GM12878 (cell line): Measurements from ENCODE around the gene POU5F1. TPM values are rescaled to one million over a fixed set of nuclear protein-coding genes. Genes with fewer than 3 reads are reported as not detected.

Experiments used
- ATAC-seq: fragments of 200-7000 bp; cut with Tn5 transposase; 3 replicates; pipeline ENCODE4 v1.9.1; 2020; ENCODE audit warnings: mild to moderate bottlenecking, moderate library complexity
- BruUV-seq: library from RNA; stranded (reverse); fragments of 400-500 nt; replicated peaks from 2 replicates; lab custom pipeline; 2021; lab: Mats Ljungman, UMichigan
- CTCF ChIA-PET: fragments of 300-600 bp; sonication (Branson Sonifier 250); formaldehyde crosslinking; extraction: SDS; loops from one replicate; lab custom pipeline; 2021; ENCODE audit warnings: inconsistent platforms; lab: Yijun Ruan, JAX
- POLR2A ChIA-PET: fragments of 350-600 bp; formaldehyde crosslinking; extraction: SDS; loops from one replicate; lab custom pipeline; 2021; ENCODE audit warnings: inconsistent platforms; lab: Charles Lee
- RAD21 ChIA-PET: fragments of 300-600 bp; sonication (Branson Sonifier 250); formaldehyde crosslinking; loops from one replicate; lab custom pipeline; 2023; ENCODE audit warnings: antibody characterized with exemption; ENCODE audit not compliant: unreplicated experiment; lab: Charles Lee
- SMC1A ChIA-PET: fragments of 300-600 bp; sonication (Branson Sonifier 250); formaldehyde crosslinking; loops from one replicate; lab custom pipeline; 2023; ENCODE audit not compliant: unreplicated experiment, uncharacterized antibody; lab: Charles Lee
- DNase-seq: peaks from one replicate; pipeline ENCODE4 v3.0.0-alpha.2; 2011; ENCODE audit warnings: low read depth, low spot score
- FAIRE-seq: peaks from 3 replicates; lab custom pipeline; 2011; peaks lifted over from hg19 to GRCh38; lab: Jason Lieb, UNC
- H2AFZ ChIP-seq: 2 replicates; pipeline ENCODE4 v1.6.0; 2011; ENCODE audit warnings: low read depth, low read length, control low read depth; ENCODE audit not compliant: control insufficient read depth
- H3K27ac ChIP-seq: 2 replicates; pipeline ENCODE4 v1.5.1; 2011; ENCODE audit warnings: control low read depth; ENCODE audit not compliant: control insufficient read depth, insufficient read depth
- H3K27me3 ChIP-seq, 2 experiments: replicated peaks in 1 of 2; 2 replicates each; pipeline versions ENCODE4 v1.6.0 to v1.6.1; 2011; ENCODE audit warnings: low read length in 1 of 2; ENCODE audit not compliant: control insufficient read depth in 2 of 2, insufficient read depth in 2 of 2
- H3K36me3 ChIP-seq, 2 experiments: 2 replicates each; pipeline ENCODE4 v1.5.1; 2011; ENCODE audit warnings: low read length in 1 of 2; ENCODE audit not compliant: control insufficient read depth in 2 of 2, insufficient read depth in 2 of 2
- H3K4me1 ChIP-seq: 2 replicates; pipeline ENCODE4 v1.6.1; 2011; ENCODE audit warnings: mild to moderate bottlenecking, low read length, moderate library complexity, mixed read lengths; ENCODE audit not compliant: control insufficient read depth, insufficient read depth
- H3K4me2 ChIP-seq: 2 replicates; pipeline ENCODE4 v1.6.0; 2011; ENCODE audit warnings: control low read depth; ENCODE audit not compliant: control insufficient read depth, insufficient read depth
- H3K4me3 ChIP-seq: fragments of 200-600 bp; sonication (generic); 2 replicates; pipeline ENCODE4 v1.5.1; 2016
- H3K79me2 ChIP-seq: 2 replicates; pipeline ENCODE4 v1.6.0; 2011; ENCODE audit warnings: low read length; ENCODE audit not compliant: control insufficient read depth, insufficient read depth
- H3K9ac ChIP-seq: 2 replicates; pipeline ENCODE4 v1.8.0; 2011; ENCODE audit warnings: low read length, control low read depth, mixed read lengths; ENCODE audit not compliant: control insufficient read depth, insufficient read depth
- H3K9me3 ChIP-seq: replicated peaks from 3 replicates; pipeline ENCODE4 v1.5.1; 2011; ENCODE audit warnings: mild to moderate bottlenecking, low read length; ENCODE audit not compliant: control insufficient read depth, insufficient read depth
- H4K20me1 ChIP-seq: 2 replicates; pipeline ENCODE4 v1.6.0; 2011; ENCODE audit not compliant: control insufficient read depth, insufficient read depth
- BMI1 ChIP-seq: fragments of 450-650 bp; IDR thresholded peaks from 2 replicates; pipeline ENCODE4 v1.6.1; 2016; ENCODE audit warnings: mild to moderate bottlenecking, moderate library complexity, borderline replicate concordance
- E2F8 ChIP-seq: fragments of 450-650 bp; IDR thresholded peaks from 2 replicates; pipeline ENCODE4 v1.6.1; 2018; ENCODE audit warnings: mild to moderate bottlenecking, low read depth, moderate library complexity; ENCODE audit not compliant: partially characterized antibody
- ELK1 ChIP-seq: IDR thresholded peaks from 2 replicates; pipeline ENCODE4 v1.6.1; 2012; ENCODE audit warnings: low read depth, low read length, improper control_type of control experiment
- IKZF1 ChIP-seq: fragments of 450-650 bp; conservative IDR thresholded peaks from 2 replicates; pipeline ENCODE4 v1.6.1; 2017; ENCODE audit warnings: antibody characterized with exemption, mild to moderate bottlenecking
- JUND ChIP-seq: IDR thresholded peaks from 2 replicates; pipeline ENCODE4 v1.6.1; 2012; ENCODE audit warnings: low read depth, mild to moderate bottlenecking, low read length, improper control_type of control experiment, moderate library complexity
- NFIC ChIP-seq: IDR thresholded peaks from 2 replicates; pipeline ENCODE4 v1.6.1; 2012; ENCODE audit warnings: low read depth, mild to moderate bottlenecking, inconsistent platforms, low read length, moderate library complexity
- NR2C1 ChIP-seq: fragments of 450-650 bp; IDR thresholded peaks from 2 replicates; pipeline ENCODE4 v1.6.1; 2017; ENCODE audit warnings: antibody characterized with exemption, mild to moderate bottlenecking, moderate library complexity
- PML ChIP-seq: IDR thresholded peaks from 2 replicates; pipeline ENCODE4 v1.6.1; 2012; ENCODE audit warnings: low read length, inconsistent platforms
- RELB ChIP-seq: fragments of 450-650 bp; IDR thresholded peaks from 2 replicates; pipeline ENCODE4 v1.6.1; 2017; ENCODE audit warnings: low read depth, mild to moderate bottlenecking, moderate library complexity
- STAT1 ChIP-seq: fragments of 450-650 bp; conservative IDR thresholded peaks from 2 replicates; pipeline ENCODE4 v1.6.1; 2014; ENCODE audit warnings: antibody characterized with exemption, mild to moderate bottlenecking
- WGBS: methylation state at CpG from one replicate; pipeline ENCODE4 v1.1.6; 2016; ENCODE audit warnings: low lambda C conversion rate; ENCODE audit not compliant: insufficient replicate concordance, insufficient coverage; ENCODE audit errors: missing lambda C conversion rate; 5-methylcytosine and 5-hydroxymethylcytosine counted together
- in situ Hi-C: fragments of 300-500 bp; cut with MboI; formaldehyde crosslinking; loops from 9 replicates; pipeline ENCODE4 v1.14.3; 2018; ENCODE audit warnings: mixed read lengths
- intact Hi-C: fragments of 100-400 bp; cut with micrococcal nuclease; formaldehyde crosslinking; loops from one replicate; pipeline ENCODE4 v1.14.2; 2022; ENCODE audit not compliant: unreplicated experiment
- polyA plus RNA-seq, 11 experiments: library from polyadenylated mRNA; depleted of rRNA in 4 of 11; unstranded in 6 of 11; stranded (reverse) in 5 of 11; fragments of >200 nt; fragmentation: Nextera tagmentation in 4 of 11; fragmentation: Illumina TruSeq in 1 of 11; extraction: Ambion mirVana in 4 of 11; extraction: Trizol in 1 of 11; gene quantifications; 1 replicate in 1 of 11; 2 replicates in 10 of 11; pipeline versions ENCODE4 v1.2.1 to v1.2.3, GENCODE V29; 2011 to 2016; ENCODE audit warnings: inconsistent platforms in 2 of 11, missing spikeins in 2 of 11, low read depth in 1 of 11
- total RNA-seq, 4 experiments: library from RNA; depleted of rRNA in 3 of 4; stranded (reverse); fragments of >200 nt in 3 of 4; fragmentation: Illumina TruSeq in 1 of 4; extraction: Trizol in 1 of 4; gene quantifications; 2 replicates each; pipeline versions ENCODE4 v1.2.1 to v1.2.3, GENCODE V29; 2013 to 2021
- TF ChIP-seq, protein P1 (sequence below): fragments of 450-650 bp; IDR thresholded peaks from 2 replicates; pipeline ENCODE4 v1.6.1; 2016; ENCODE audit warnings: mild to moderate bottlenecking, moderate library complexity, borderline replicate concordance

Gene POU5F1
- total and polyA plus RNA-seq, 10 of the 15 experiments (the other 5 are each of a cell fraction or from before 2014, with no cell fraction given), result 1.4 to 5.5 (median 3.2) TPM

- TF ChIP-seq NFIC (peak; percentile 38; the same call in 1 of the 2 replicates), IKZF1 (peak; percentile 34; the same call in 1 of the 2 replicates)
Measured at GRCh38 chr6:31178143-31179041, 7.9 kb upstream of the POU5F1 start (continued).

DNA sequence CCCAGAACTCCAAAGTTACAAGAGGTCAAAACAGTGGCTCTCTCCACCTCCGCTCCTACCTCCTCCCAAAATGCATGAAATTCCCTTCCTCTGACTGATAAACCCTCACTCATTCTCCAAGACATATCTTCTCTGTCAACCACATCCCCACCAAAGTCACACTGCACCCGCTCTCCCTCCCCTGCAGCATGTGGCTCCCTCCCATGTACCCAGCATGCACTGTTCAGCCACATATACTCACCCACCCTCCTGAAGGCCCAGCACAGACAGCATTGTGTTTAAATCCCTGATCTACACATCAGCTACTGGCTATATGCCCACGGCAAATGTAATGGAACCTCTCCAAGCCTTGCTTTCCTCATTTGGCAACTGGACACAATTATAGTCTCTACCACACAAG is 5.5 kb upstream of the POU5F1 start:
- DNase-seq, result no peak
- Histone ChIP-seq H3K36me3 (0 out of 4 replicates have a peak, but pooled peaks cover 0 to 2% of the 10 kb centered on the region in 2 experiments), H3K27ac (no peak overlapping the region), H3K27me3 (no peaks in the 10 kb centered on the region), H3K79me2 (no peaks in the 10 kb centered on the region; the same call in none of the 2 replicates), H4K20me1 (no peaks in the 10 kb centered on the region), H2AFZ (no peak overlapping the region), H3K4me2 (no peak overlapping the region), H3K9me3 (no peaks in the 10 kb centered on the region), H3K4me1 (peaks cover 14% of the 10 kb centered on the region), H3K4me3 (no peak overlapping the region), H3K9ac (no peak overlapping the region)
- ChIA-PET CTCF (interaction anchor here (0.8 to 0.9 kb wide), 2 partner anchors 11 to 47 kb away, joined by 3 read pairs; no protein-coding TSS in a partner anchor), RAD21 (no interaction called here), POLR2A (no interaction called here), SMC1A (interaction anchor here (2.1 kb wide), 1 partner anchor 11 kb away, joined by 7 read pairs; no protein-coding TSS in a partner anchor)
- no TSS peak for BruUV-seq
- 64% methylated on average over 3 of the region's 3 CpGs for WGBS
- no peak for ATAC-seq
- in situ Hi-C loops, result no loop called here
- intact Hi-C loops, result no loop called here
- FAIRE-seq, result no peak
- TF ChIP-seq PML (no peak), BMI1 (no peak), E2F8 (no peak), ELK1 (no peak), JUND (no peak), STAT1 (no peak), NR2C1 (no peak), RELB (no peak)
- TF ChIP-seq, protein P1, sequence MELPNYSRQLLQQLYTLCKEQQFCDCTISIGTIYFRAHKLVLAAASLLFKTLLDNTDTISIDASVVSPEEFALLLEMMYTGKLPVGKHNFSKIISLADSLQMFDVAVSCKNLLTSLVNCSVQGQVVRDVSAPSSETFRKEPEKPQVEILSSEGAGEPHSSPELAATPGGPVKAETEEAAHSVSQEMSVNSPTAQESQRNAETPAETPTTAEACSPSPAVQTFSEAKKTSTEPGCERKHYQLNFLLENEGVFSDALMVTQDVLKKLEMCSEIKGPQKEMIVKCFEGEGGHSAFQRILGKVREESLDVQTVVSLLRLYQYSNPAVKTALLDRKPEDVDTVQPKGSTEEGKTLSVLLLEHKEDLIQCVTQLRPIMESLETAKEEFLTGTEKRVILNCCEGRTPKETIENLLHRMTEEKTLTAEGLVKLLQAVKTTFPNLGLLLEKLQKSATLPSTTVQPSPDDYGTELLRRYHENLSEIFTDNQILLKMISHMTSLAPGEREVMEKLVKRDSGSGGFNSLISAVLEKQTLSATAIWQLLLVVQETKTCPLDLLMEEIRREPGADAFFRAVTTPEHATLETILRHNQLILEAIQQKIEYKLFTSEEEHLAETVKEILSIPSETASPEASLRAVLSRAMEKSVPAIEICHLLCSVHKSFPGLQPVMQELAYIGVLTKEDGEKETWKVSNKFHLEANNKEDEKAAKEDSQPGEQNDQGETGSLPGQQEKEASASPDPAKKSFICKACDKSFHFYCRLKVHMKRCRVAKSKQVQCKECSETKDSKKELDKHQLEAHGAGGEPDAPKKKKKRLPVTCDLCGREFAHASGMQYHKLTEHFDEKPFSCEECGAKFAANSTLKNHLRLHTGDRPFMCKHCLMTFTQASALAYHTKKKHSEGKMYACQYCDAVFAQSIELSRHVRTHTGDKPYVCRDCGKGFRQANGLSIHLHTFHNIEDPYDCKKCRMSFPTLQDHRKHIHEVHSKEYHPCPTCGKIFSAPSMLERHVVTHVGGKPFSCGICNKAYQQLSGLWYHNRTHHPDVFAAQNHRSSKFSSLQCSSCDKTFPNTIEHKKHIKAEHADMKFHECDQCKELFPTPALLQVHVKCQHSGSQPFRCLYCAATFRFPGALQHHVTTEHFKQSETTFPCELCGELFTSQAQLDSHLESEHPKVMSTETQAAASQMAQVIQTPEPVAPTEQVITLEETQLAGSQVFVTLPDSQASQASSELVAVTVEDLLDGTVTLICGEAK, result no peak
